GM20000 (cell line): Measurements from ENCODE around the gene TIPRL.

Experiments used
- DNase-seq: peaks from one replicate; pipeline ENCODE4 v3.0.0; 2012; ENCODE audit warnings: low spot score
- CTCF ChIP-seq: IDR thresholded peaks from 2 replicates; pipeline ENCODE4 v1.5.1; 2012; ENCODE audit warnings: mild to moderate bottlenecking, control low read depth; ENCODE audit errors: extremely low read depth, missing control alignments

TIPRL gene

GRCh38 chr1:168216171-168216570 is 37.4 kb downstream of the TIPRL start:
- TF ChIP-seq CTCF, result no peak
- DNase-seq, result no peak

GRCh38 chr1:168217664-168218063 is 38.9 kb downstream of the TIPRL start:
- no peak for TF ChIP-seq CTCF
- no peak for DNase-seq

GRCh38 chr1:168218658-168219057 is 39.9 kb downstream of the TIPRL start:
- no peak for DNase-seq
- no peak for TF ChIP-seq CTCF

- no peak for DNase-seq
- TF ChIP-seq CTCF, result no peak
These were observed 41.7 kb downstream of the TIPRL start for GRCh38 chr1:168220470-168220871.

- TF ChIP-seq CTCF, result no peak
- DNase-seq, result no peak
These were observed 42.5 kb downstream of the TIPRL start for GRCh38 chr1:168221275-168221674.

- no peak for TF ChIP-seq CTCF
- no peak for DNase-seq
These were observed 44.5 kb downstream of the TIPRL start for GRCh38 chr1:168223261-168223660.

GRCh38 chr1:168223681-168224540 is 45.1 kb downstream of the TIPRL start:
- no peak for TF ChIP-seq CTCF
- no peak for DNase-seq
